ENCODE measurements around the gene CRACR2B. TPM values are rescaled to one million over a fixed set of nuclear protein-coding genes. Genes with fewer than 3 reads are reported as not detected.

CRACR2B gene
- total and polyA plus RNA-seq, 2 of the 8 experiments (the other 6 are each of a cell fraction or from before 2014, with no cell fraction given): 18.2 to 26.4 TPM

- H2AFZ ChIP-seq (ENCODE audit: low read length): no peak overlapping the region
- H2AK5ac ChIP-seq (ENCODE audit: low read depth, low read length): peak overlapping the region; percentile 53; the same call in 1 of the 2 replicates
- no peak for FAIRE-seq
- H3K23me2 ChIP-seq (ENCODE audit: low read depth, low read length): peaks cover 8% of the 10 kb centered on the region; the same call in 1 of the 2 replicates
- no peak for DNase-seq (ENCODE audit: low read depth in 1 of 2, low spot score in 2 of 2)
- POLR2A ChIA-PET (ENCODE audit: partially characterized antibody): interaction anchor here (0.8 to 53.0 kb wide), 8 partner anchors 1 to 171 kb away, joined by 3 to 1917 read pairs (median 12); partner anchors contain the start of genes CD151, CEND1, CRACR2B and GATD1
- H3K9ac ChIP-seq (replicated peaks in 1 of 4; ENCODE audit: extremely low read depth in 1 of 4, low read depth in 3 of 4, low read length in 3 of 4): peak overlapping the region; percentile 82 to 99 (median 94)
- peaks cover 7 to 32% of the 10 kb centered on the region in 2 experiments; a peak in 3 of 4 replicates for H3K79me2 ChIP-seq (ENCODE audit: control insufficient read depth in 1 of 2, insufficient read depth in 2 of 2, low read length in 2 of 2)
- H2BK120ac ChIP-seq (replicated peaks; ENCODE audit: low read depth, low read length): no peak overlapping the region
- no peaks in the 10 kb centered on the region for H3K79me1 ChIP-seq (ENCODE audit: low read depth, low read length)
- H4K5ac ChIP-seq (ENCODE audit: insufficient read length, low read depth, low read length): no peak overlapping the region
- no peak overlapping the region for H2BK20ac ChIP-seq (ENCODE audit: low read length)
- H2BK12ac ChIP-seq (ENCODE audit: low read depth, low read length): no peak overlapping the region
- no peaks in the 10 kb centered on the region for H3K27me3 ChIP-seq (replicated peaks in 1 of 4; ENCODE audit: control insufficient read depth in 3 of 4, extremely low read depth in 1 of 4, insufficient read depth in 3 of 4, low read length in 3 of 4)
- CTCF ChIA-PET (ENCODE audit: partially characterized antibody): interaction anchor here (0.6 to 0.8 kb wide), 2 partner anchors 28 to 90 kb away, joined by 3 to 6 read pairs; no protein-coding TSS in a partner anchor
- peaks cover 0 to 9% (median 3%) of the 10 kb centered on the region in 4 experiments; a peak in 3 of 7 replicates for H3K4me1 ChIP-seq (replicated peaks in 1 of 4; ENCODE audit: control insufficient read depth in 3 of 4, insufficient read depth in 4 of 4, low read length in 3 of 4)
- TF ChIP-seq PHF8 (conservative IDR thresholded peaks at IDR 0.05; ENCODE audit: low read depth, low read length) (peak; percentile 87), POU5F1 (IDR thresholded peaks at IDR 0.05; ENCODE audit: low read depth, low read length) (no peak), SRF (IDR thresholded peaks at IDR 0.05; ENCODE audit: low read depth, low read length) (no peak), TAF7 (optimal IDR thresholded peaks at IDR 0.05; ENCODE audit: borderline replicate concordance, low read depth, low read length) (no peak), TCF12 (IDR thresholded peaks at IDR 0.05; ENCODE audit: low read depth, low read length) (no peak), KDM5A (IDR thresholded peaks at IDR 0.05; ENCODE audit: low read length) (0 out of 2 replicates have a peak, but pooled peaks have one; percentile 68)
- H2BK5ac ChIP-seq (ENCODE audit: low read depth, low read length): peak overlapping the region; percentile 100; the same call in 1 of the 2 replicates
- peak overlapping the region; percentile 78 for H3K4ac ChIP-seq (replicated peaks; ENCODE audit: insufficient read length, low read depth, low read length)
- peak overlapping the region; percentile 86 for H4K8ac ChIP-seq (ENCODE audit: extremely low read depth, insufficient read depth, low read length)
- no peaks in the 10 kb centered on the region for H3K9me3 ChIP-seq (ENCODE audit: insufficient read depth in 2 of 2, low read depth in 1 of 2, low read length in 1 of 2)
- no peak overlapping the region; the same call in none of the 2 replicates for H3K18ac ChIP-seq (ENCODE audit: extremely low read depth, low read length)
- WGBS, 2 experiments (ENCODE audit: extremely low coverage in 1 of 2, insufficient coverage in 1 of 2, insufficient read length in 1 of 2, insufficient replicate concordance in 2 of 2, low coverage in 1 of 2, low lambda C conversion rate in 2 of 2, missing lambda C conversion rate in 1 of 2): 1% methylated on average over 47 of the region's 55 CpGs; no CpG with 5 or more reads in 1 of the 2 experiments
- no peak overlapping the region for H4K91ac ChIP-seq (replicated peaks; ENCODE audit: insufficient read length, low read length)
- no peak overlapping the region for H3K23ac ChIP-seq (ENCODE audit: insufficient read length)
- H3K4me3 ChIP-seq (ENCODE audit: extremely low read depth in 1 of 4, insufficient read depth in 2 of 4, low read depth in 3 of 4, low read length in 4 of 4): peak overlapping the region; percentile 66 to 100 (median 90)
- no peak overlapping the region for H3K14ac ChIP-seq (ENCODE audit: insufficient read length)
- H3K27ac ChIP-seq (ENCODE audit: low read depth, low read length): peak overlapping the region; percentile 99
- H3K36me3 ChIP-seq (ENCODE audit: control insufficient read depth in 2 of 4, insufficient read depth in 4 of 4, low read length in 3 of 4): peaks cover 16 to 29% (median 26%) of the 10 kb centered on the region in 4 experiments
- H4K20me1 ChIP-seq (replicated peaks in 1 of 2; ENCODE audit: control insufficient read depth in 1 of 2, insufficient read depth in 2 of 2, low read length in 2 of 2): peaks cover 10 to 20% of the 10 kb centered on the region in 2 experiments
- peak overlapping the region; percentile 96 for H3K56ac ChIP-seq (replicated peaks; ENCODE audit: insufficient read length, low read depth, low read length)
- H3K4me2 ChIP-seq (ENCODE audit: insufficient read depth in 1 of 2, low read depth in 2 of 2, low read length in 2 of 2): peak overlapping the region; percentile 77 to 91
- no peak overlapping the region for H2BK15ac ChIP-seq (ENCODE audit: low read length)
Measured at GRCh38 chr11:810040-810567, 17.6 kb upstream of the CRACR2B start.

All from H1 (cell line).